SIG-M5 (cell line): Measurements from ENCODE around the gene SOX18.
"Not testable (repeated sequence)": the region's sequence is repeated elsewhere in the genome, so short reads cannot be mapped to it uniquely, and the experiment has no call there.

Experiments used
- DNase-seq: peaks from one replicate; lab custom pipeline; 2025; lab: John Stamatoyannopoulos, UW

Gene SOX18

GRCh38 chr20:64023361-64024140 lies 25.9 kb downstream of the SOX18 start:
- DNase-seq: no peak

- no peak for DNase-seq
These were observed 26.6 kb downstream of the SOX18 start for GRCh38 chr20:64022671-64023360.

- DNase-seq: no peak
These were observed 28.1 kb downstream of the SOX18 start for GRCh38 chr20:64021124-64021975.

GRCh38 chr20:64015635-64016034 lies 33.8 kb downstream of the SOX18 start:
- DNase-seq: no peak

GRCh38 chr20:64012385-64013154 lies 36.9 kb downstream of the SOX18 start:
- DNase-seq: not testable (repeated sequence)

GRCh38 chr20:64011366-64011779 lies 38.1 kb downstream of the SOX18 start:
- no peak for DNase-seq

GRCh38 chr20:64010711-64011237 lies 38.7 kb downstream of the SOX18 start:
- no peak for DNase-seq

- DNase-seq: no peak
These were observed 39.5 kb downstream of the SOX18 start for GRCh38 chr20:64009811-64010387.

GRCh38 chr20:64006902-64007301 lies 42.5 kb downstream of the SOX18 start:
- DNase-seq: no peak

GRCh38 chr20:64006490-64006889 lies 42.9 kb downstream of the SOX18 start:
- no peak for DNase-seq

- no peak for DNase-seq
These were observed 44.0 kb downstream of the SOX18 start for GRCh38 chr20:64005394-64005793.

- DNase-seq: no peak
These were observed 45.3 kb downstream of the SOX18 start for GRCh38 chr20:64003960-64004725.

GRCh38 chr20:64001607-64002011 lies 47.8 kb downstream of the SOX18 start:
- DNase-seq: no peak

- DNase-seq: no peak
These were observed 48.5 kb downstream of the SOX18 start for GRCh38 chr20:64000906-64001305.
